K562 (cell line): ENCODE results near the gene SH3BGRL3. TPM values are rescaled to one million over a fixed set of nuclear protein-coding genes. Genes with fewer than 3 reads are reported as not detected.

Experiments used
- C11orf30 ChIP-seq: fragments of 450-650 bp; IDR thresholded peaks from 2 replicates; pipeline ENCODE4 v1.6.1; 2016; ENCODE audit warnings: low read depth, mild to moderate bottlenecking
- CHD4 ChIP-seq: fragments of 200-600 bp; sonication (generic); IDR thresholded peaks from 3 replicates; pipeline ENCODE4 v1.6.1; 2012; ENCODE audit warnings: low read depth, mild to moderate bottlenecking, mixed read lengths, low read length, inconsistent platforms; ENCODE audit not compliant: insufficient read depth, insufficient replicate concordance, poor library complexity, severe bottlenecking
- ETV5 ChIP-seq: sonication (generic); formaldehyde crosslinking; IDR thresholded peaks from 2 replicates; pipeline ENCODE4 v1.4.0; 2020; ENCODE audit warnings: low read depth, mild to moderate bottlenecking, missing genetic modification reagents
- HCFC1 ChIP-seq: IDR thresholded peaks from 2 replicates; pipeline ENCODE4 v1.6.1; 2012; ENCODE audit warnings: low read depth, low read length, improper control_type of control experiment
- HSF4 ChIP-seq: fragments of 250-450 bp; sonication (Bioruptor Pico); IDR thresholded peaks from 2 replicates; pipeline ENCODE4 v2.1.2; 2022; ENCODE audit warnings: mild to moderate bottlenecking, moderate library complexity, borderline replicate concordance
- ILK ChIP-seq: fragments of 450-650 bp; IDR thresholded peaks from 2 replicates; pipeline ENCODE4 v1.6.1; 2016; ENCODE audit warnings: missing genetic modification characterization, low read depth, mild to moderate bottlenecking, missing compliant biosample characterization, moderate library complexity, borderline replicate concordance
- MCM7 ChIP-seq, 2 experiments: fragments of 450-650 bp; IDR thresholded peaks; 2 replicates each; pipeline ENCODE4 v1.6.1; 2016 to 2018
- MTA3 ChIP-seq: fragments of 450-650 bp; formaldehyde crosslinking; IDR thresholded peaks from 2 replicates; pipeline ENCODE4 v1.6.1; 2017; ENCODE audit warnings: mild to moderate bottlenecking, borderline replicate concordance
- NR3C1 ChIP-seq: sonication (generic); formaldehyde crosslinking; IDR thresholded peaks from 2 replicates; pipeline ENCODE4 v1.8.1; 2022; ENCODE audit warnings: missing genetic modification reagents
- NR4A1 ChIP-seq, 2 experiments: fragments of 250-450 bp in 1 of 2; fragments of 450-650 bp in 1 of 2; sonication (Bioruptor Pico) in 1 of 2; IDR thresholded peaks; 2 replicates each; pipeline versions ENCODE4 v1.4.0 to v1.6.1; 2016 to 2020; ENCODE audit warnings: mild to moderate bottlenecking in 2 of 2, missing compliant biosample characterization in 1 of 2, missing genetic modification characterization in 1 of 2, moderate library complexity in 1 of 2
- OTX1 ChIP-seq: fragments of 450-650 bp; formaldehyde crosslinking; IDR thresholded peaks from 2 replicates; pipeline ENCODE4 v1.4.0; 2022; ENCODE audit warnings: mild to moderate bottlenecking
- PCBP1 ChIP-seq: fragments of 200-400 bp; formaldehyde crosslinking; IDR thresholded peaks from 2 replicates; pipeline ENCODE4 v1.6.1; 2018; ENCODE audit warnings: mild to moderate bottlenecking, low read depth, low read length; ENCODE audit not compliant: poor library complexity, severe bottlenecking
- RBM17 ChIP-seq: fragments of 200-400 bp; formaldehyde crosslinking; IDR thresholded peaks from 2 replicates; pipeline ENCODE4 v1.6.1; 2017; ENCODE audit warnings: low read depth, mild to moderate bottlenecking, low read length, borderline replicate concordance
- RBM25 ChIP-seq: fragments of 200-400 bp; formaldehyde crosslinking; IDR thresholded peaks from 2 replicates; pipeline ENCODE4 v1.6.1; 2018; ENCODE audit warnings: low read length, low read depth, moderate library complexity; ENCODE audit not compliant: severe bottlenecking
- SMARCB1 ChIP-seq: IDR thresholded peaks from 2 replicates; pipeline ENCODE4 v1.6.1; 2011; ENCODE audit warnings: improper control_type of control experiment, low read depth; ENCODE audit not compliant: insufficient read length
- SUPT5H ChIP-seq: fragments of 450-650 bp; IDR thresholded peaks from 2 replicates; pipeline ENCODE4 v1.6.1; 2016
- ZBTB1 ChIP-seq: sonication (generic); formaldehyde crosslinking; IDR thresholded peaks from 2 replicates; pipeline ENCODE4 v1.8.1; 2023; ENCODE audit warnings: missing genetic modification reagents, low read depth, mild to moderate bottlenecking, borderline replicate concordance
- ZBTB8A ChIP-seq: fragments of 450-650 bp; IDR thresholded peaks from 2 replicates; pipeline ENCODE4 v1.6.1; 2018; ENCODE audit warnings: mild to moderate bottlenecking, moderate library complexity; ENCODE audit not compliant: partially characterized antibody
- ZNF121 ChIP-seq: sonication (generic); formaldehyde crosslinking; conservative IDR thresholded peaks from 2 replicates; pipeline ENCODE4 v1.8.0; 2022; ENCODE audit warnings: missing genetic modification reagents
- ZNF232 ChIP-seq: sonication (generic); formaldehyde crosslinking; IDR thresholded peaks from 2 replicates; pipeline ENCODE4 v1.8.0; 2022; ENCODE audit warnings: mild to moderate bottlenecking, missing genetic modification reagents
- ZNF583 ChIP-seq: fragments of 250-450 bp; sonication (Bioruptor Pico); IDR thresholded peaks from 2 replicates; pipeline ENCODE4 v1.4.0; 2020
- ZNF584 ChIP-seq: fragments of 200-800 bp; sonication (Bioruptor generic); IDR thresholded peaks from 2 replicates; pipeline ENCODE4 v1.6.1; 2016; ENCODE audit warnings: low read depth, mild to moderate bottlenecking, missing genetic modification characterization, missing compliant biosample characterization
- ZNF695 ChIP-seq: fragments of 450-650 bp; formaldehyde crosslinking; IDR thresholded peaks from 2 replicates; pipeline ENCODE4 v1.4.0; 2020; ENCODE audit warnings: mild to moderate bottlenecking, moderate library complexity
- polyA plus RNA-seq, 8 experiments: library from polyadenylated mRNA; depleted of rRNA in 4 of 8; stranded (reverse) in 5 of 8; unstranded in 3 of 8; fragments of >200 nt; fragmentation: Nextera tagmentation in 2 of 8; fragmentation: Illumina TruSeq in 1 of 8; extraction: Ambion mirVana in 2 of 8; extraction: Trizol in 1 of 8; gene quantifications; 2 replicates each; pipeline versions ENCODE4 v1.2.1 to v1.2.3, GENCODE V29; 2011 to 2014; ENCODE audit warnings: inconsistent platforms in 1 of 8, missing spikeins in 1 of 8
- total RNA-seq, 7 experiments: library from RNA; depleted of rRNA in 6 of 7; stranded (reverse); fragments of >200 nt in 6 of 7; fragmentation: Illumina TruSeq in 2 of 7; extraction: Trizol in 2 of 7; gene quantifications; 2 replicates each; pipeline versions ENCODE4 v1.2.1 to v1.2.3, GENCODE V29; 2011 to 2021; ENCODE audit warnings: low replicate concordance in 1 of 7
- TF ChIP-seq, protein P1 (sequence below): fragments of 450-650 bp; IDR thresholded peaks from 2 replicates; pipeline ENCODE4 v1.6.1; 2018; ENCODE audit not compliant: partially characterized antibody

Gene SH3BGRL3
- total and polyA plus RNA-seq, 9 of the 15 experiments (the other 6 are each of a cell fraction or from before 2014, with no cell fraction given) = 30.3 to 140 (median 54.2) TPM

GRCh38 chr1:26279456-26280332 is at the start of gene SH3BGRL3 (continued):
- TF ChIP-seq HCFC1 = peak; percentile 5; the same call in 1 of the 2 replicates
- TF ChIP-seq MTA3 = peak; percentile 81; the same call in 1 of the 2 replicates
- peak; percentile 63; the same call in 1 of the 2 replicates for TF ChIP-seq ETV5 (CRISPR knock-in tag)
- peak; percentile 94 for TF ChIP-seq PCBP1
- no peak for TF ChIP-seq HSF4 (CRISPR knock-in tag)
- TF ChIP-seq, protein P1, sequence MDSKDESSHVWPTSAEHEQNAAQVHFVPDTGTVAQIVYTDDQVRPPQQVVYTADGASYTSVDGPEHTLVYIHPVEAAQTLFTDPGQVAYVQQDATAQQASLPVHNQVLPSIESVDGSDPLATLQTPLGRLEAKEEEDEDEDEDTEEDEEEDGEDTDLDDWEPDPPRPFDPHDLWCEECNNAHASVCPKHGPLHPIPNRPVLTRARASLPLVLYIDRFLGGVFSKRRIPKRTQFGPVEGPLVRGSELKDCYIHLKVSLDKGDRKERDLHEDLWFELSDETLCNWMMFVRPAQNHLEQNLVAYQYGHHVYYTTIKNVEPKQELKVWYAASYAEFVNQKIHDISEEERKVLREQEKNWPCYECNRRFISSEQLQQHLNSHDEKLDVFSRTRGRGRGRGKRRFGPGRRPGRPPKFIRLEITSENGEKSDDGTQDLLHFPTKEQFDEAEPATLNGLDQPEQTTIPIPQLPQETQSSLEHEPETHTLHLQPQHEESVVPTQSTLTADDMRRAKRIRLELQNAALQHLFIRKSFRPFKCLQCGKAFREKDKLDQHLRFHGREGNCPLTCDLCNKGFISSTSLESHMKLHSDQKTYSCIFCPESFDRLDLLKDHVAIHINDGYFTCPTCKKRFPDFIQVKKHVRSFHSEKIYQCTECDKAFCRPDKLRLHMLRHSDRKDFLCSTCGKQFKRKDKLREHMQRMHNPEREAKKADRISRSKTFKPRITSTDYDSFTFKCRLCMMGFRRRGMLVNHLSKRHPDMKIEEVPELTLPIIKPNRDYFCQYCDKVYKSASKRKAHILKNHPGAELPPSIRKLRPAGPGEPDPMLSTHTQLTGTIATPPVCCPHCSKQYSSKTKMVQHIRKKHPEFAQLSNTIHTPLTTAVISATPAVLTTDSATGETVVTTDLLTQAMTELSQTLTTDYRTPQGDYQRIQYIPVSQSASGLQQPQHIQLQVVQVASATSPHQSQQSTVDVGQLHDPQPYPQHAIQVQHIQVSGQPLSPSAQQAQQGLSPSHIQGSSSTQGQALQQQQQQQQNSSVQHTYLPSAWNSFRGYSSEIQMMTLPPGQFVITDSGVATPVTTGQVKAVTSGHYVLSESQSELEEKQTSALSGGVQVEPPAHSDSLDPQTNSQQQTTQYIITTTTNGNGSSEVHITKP = peak; percentile 12
- TF ChIP-seq ZNF121 (CRISPR knock-in tag) = no peak
- no peak for TF ChIP-seq SMARCB1
- TF ChIP-seq NR3C1 (CRISPR knock-in tag) = 0 out of 2 replicates have a peak, but pooled peaks have one; percentile 24
- peak; percentile 47 for TF ChIP-seq C11orf30
- no peak for TF ChIP-seq ZBTB8A
- 0 out of 2 replicates have a peak, but pooled peaks have one; percentile 37 for TF ChIP-seq OTX1 (CRISPR knock-in tag)
- peak; percentile 82; the same call in 1 of the 2 replicates for TF ChIP-seq ZNF695
- 0 out of 2 replicates have a peak, but pooled peaks have one; percentile 69 for TF ChIP-seq ZNF232
- TF ChIP-seq ZNF583 (CRISPR knock-in tag) = peak; percentile 68; the same call in 1 of the 2 replicates
- peak; percentile 81 for TF ChIP-seq SUPT5H
- TF ChIP-seq RBM17 = no peak
- TF ChIP-seq ILK (tag) = no peak
- 0 out of 2 replicates have a peak, but pooled peaks have one; percentile 16 for TF ChIP-seq ZNF584 (CRISPR knock-in tag)
- TF ChIP-seq ZBTB1 (CRISPR knock-in tag) = no peak
- TF ChIP-seq CHD4 = peak; percentile 13
- TF ChIP-seq MCM7 (IDR thresholded peaks at IDR 0.05) = no peak
- peak; percentile 71 for TF ChIP-seq RBM25
- 0 out of 2 replicates have a peak, but pooled peaks have one; percentile 46 for TF ChIP-seq NR4A1 (CRISPR knock-in tag; IDR thresholded peaks at IDR 0.05)
- no peak for TF ChIP-seq NR4A1 (tag; IDR thresholded peaks at IDR 0.05)
